Epithelial cell of proximal tubule (primary cell): ENCODE data around the gene HPGD. TPM values are rescaled to one million over a fixed set of nuclear protein-coding genes. Genes with fewer than 3 reads are reported as not detected.
A peak's percentile ranks its signal among the peaks of the same experiment; 100 is the strongest.

Experiments
- DNase-seq: peaks from one replicate; pipeline ENCODE4 v3.0.0-alpha.2; 2011; ENCODE audit warnings: low read depth
- H3K4me3 ChIP-seq: 2 replicates; pipeline ENCODE4 v1.5.1; 2011; ENCODE audit warnings: low read depth, mild to moderate bottlenecking, low read length
- CTCF ChIP-seq: conservative IDR thresholded peaks from 2 replicates; pipeline ENCODE4 v1.5.1; 2012; ENCODE audit warnings: low read depth, mild to moderate bottlenecking, low read length
- total RNA-seq: library from RNA; depleted of rRNA; stranded (reverse); fragments of >200 nt; gene quantifications from 2 replicates; pipeline ENCODE4 v1.2.3, GENCODE V29; 2015

Gene HPGD
- total RNA-seq, result 2.8 and 3.8 TPM in 2 replicates

- peak within 1 kb of the TSS; percentile 68 for H3K4me3 ChIP-seq
- DNase-seq, result no peak
- TF ChIP-seq CTCF, result no peak
These were observed at the start of gene HPGD for GRCh38 chr4:174522183-174523024. Gene HPGD (minus strand): TSS chr4:174522488. CDS start chr4:174522451, 37 bp downstream.

- TF ChIP-seq CTCF, result no peak
- no peak for DNase-seq
- no peak overlapping the region for H3K4me3 ChIP-seq
These were observed 42.2 kb upstream of the HPGD start for GRCh38 chr4:174564529-174564928.

GRCh38 chr4:174563399-174563798 lies 41.1 kb upstream of the HPGD start:
- TF ChIP-seq CTCF, result no peak
- DNase-seq, result no peak
- H3K4me3 ChIP-seq, result no peak overlapping the region

GRCh38 chr4:174561560-174561959 lies 39.3 kb upstream of the HPGD start:
- no peak for TF ChIP-seq CTCF
- H3K4me3 ChIP-seq, result no peak overlapping the region
- no peak for DNase-seq

GRCh38 chr4:174559894-174560293 lies 37.6 kb upstream of the HPGD start:
- no peak overlapping the region for H3K4me3 ChIP-seq
- no peak for TF ChIP-seq CTCF
- DNase-seq, result no peak

GRCh38 chr4:174555789-174556630 lies 33.7 kb upstream of the HPGD start:
- no peak for DNase-seq
- no peak overlapping the region for H3K4me3 ChIP-seq
- TF ChIP-seq CTCF, result no peak
